Measurements from ENCODE around the gene AQP2.

GRCh38 chr12:49930515-49931288 lies 19.8 kb upstream of the AQP2 start:
- TF ChIP-seq CTCF (IDR thresholded peaks at IDR 0.05) (no peak), ZFX (IDR thresholded peaks at IDR 0.05; ENCODE audit: borderline replicate concordance) (no peak)
